ENCODE results near the gene LRRN2.

The LRRN2 gene

GRCh38 chr1:204576422-204576821 is 109.1 kb downstream of the LRRN2 start:
- DNase-seq (ENCODE audit: low read depth, low spot score) = no peak
- H3K4me3 ChIP-seq (ENCODE audit: low read depth, low read length) = no peak overlapping the region
- TF ChIP-seq CTCF (IDR thresholded peaks at IDR 0.05; ENCODE audit: low read depth, low read length) = no peak
- in situ Hi-C loops (cut with HindIII; ENCODE audit: low sequenced_read_pairs) = no loop called here

- TF ChIP-seq CTCF (IDR thresholded peaks at IDR 0.05; ENCODE audit: low read depth, low read length) = no peak
- DNase-seq (ENCODE audit: low read depth, low spot score) = no peak
- no peak overlapping the region for H3K4me3 ChIP-seq (ENCODE audit: low read depth, low read length)
- in situ Hi-C loops (cut with HindIII; ENCODE audit: low sequenced_read_pairs) = no loop called here
Observed at GRCh38 chr1:204575221-204576190, 110.0 kb downstream of the LRRN2 start.

- no peak for DNase-seq (ENCODE audit: low read depth, low spot score)
- in situ Hi-C loops (cut with HindIII; ENCODE audit: low sequenced_read_pairs) = no loop called here
- TF ChIP-seq CTCF (IDR thresholded peaks at IDR 0.05; ENCODE audit: low read depth, low read length) = no peak
- no peak overlapping the region for H3K4me3 ChIP-seq (ENCODE audit: low read depth, low read length)
Observed at GRCh38 chr1:204574865-204575163, 110.7 kb downstream of the LRRN2 start.

GRCh38 chr1:204574016-204574864 is 111.3 kb downstream of the LRRN2 start:
- in situ Hi-C loops (cut with HindIII; ENCODE audit: low sequenced_read_pairs) = no loop called here
- no peak overlapping the region for H3K4me3 ChIP-seq (ENCODE audit: low read depth, low read length)
- no peak for TF ChIP-seq CTCF (IDR thresholded peaks at IDR 0.05; ENCODE audit: low read depth, low read length)
- DNase-seq (ENCODE audit: low read depth, low spot score) = no peak

- no peak for TF ChIP-seq CTCF (IDR thresholded peaks at IDR 0.05; ENCODE audit: low read depth, low read length)
- DNase-seq (ENCODE audit: low read depth, low spot score) = no peak
- in situ Hi-C loops (cut with HindIII; ENCODE audit: low sequenced_read_pairs) = no loop called here
Observed at GRCh38 chr1:204572923-204573922, 112.3 kb downstream of the LRRN2 start.

GRCh38 chr1:204571631-204572030 is 113.9 kb downstream of the LRRN2 start:
- no peak for TF ChIP-seq CTCF (IDR thresholded peaks at IDR 0.05; ENCODE audit: low read depth, low read length)
- in situ Hi-C loops (cut with HindIII; ENCODE audit: low sequenced_read_pairs) = no loop called here
- no peak for DNase-seq (ENCODE audit: low read depth, low spot score)
- H3K4me3 ChIP-seq (ENCODE audit: low read depth, low read length) = no peak overlapping the region

More at GRCh38 chr1:204572923-204573922, 112.3 kb downstream of the LRRN2 start:
- H3K4me3 ChIP-seq (ENCODE audit: low read depth, low read length) = no peak overlapping the region

Data from astrocyte of the spinal cord (primary cell).